KMS-11 (cell line): ENCODE results near the gene AIF1.

ENCODE experiments used
- H2AFZ ChIP-seq: fragments of 200-600 bp; sonication (generic); 2 replicates; pipeline ENCODE4 v1.6.1; 2016; ENCODE audit warnings: antibody characterized with exemption, mixed run types, low read depth
- H3K27ac ChIP-seq: fragments of 200-600 bp; sonication (generic); 2 replicates; pipeline ENCODE4 v1.6.1; 2016; ENCODE audit warnings: mild to moderate bottlenecking, mixed run types
- H3K27me3 ChIP-seq: fragments of 200-600 bp; sonication (generic); 2 replicates; pipeline ENCODE4 v1.6.1; 2017; ENCODE audit warnings: mild to moderate bottlenecking, low read depth, mixed run types, moderate library complexity; ENCODE audit not compliant: insufficient read depth
- H3K36me3 ChIP-seq: fragments of 200-600 bp; sonication (generic); 2 replicates; pipeline ENCODE4 v1.6.1; 2017; ENCODE audit warnings: mild to moderate bottlenecking, mixed run types; ENCODE audit not compliant: insufficient read depth
- H3K4me1 ChIP-seq: fragments of 200-600 bp; sonication (generic); 2 replicates; pipeline ENCODE4 v1.6.1; 2016; ENCODE audit warnings: mild to moderate bottlenecking, low read depth, mixed run types; ENCODE audit not compliant: poor library complexity, severe bottlenecking
- H3K4me2 ChIP-seq: fragments of 200-600 bp; sonication (generic); 2 replicates; pipeline ENCODE4 v1.7.0; 2016; ENCODE audit warnings: mild to moderate bottlenecking, mixed run types
- H3K4me3 ChIP-seq: fragments of 200-600 bp; sonication (generic); IDR thresholded peaks from 2 replicates; pipeline ENCODE4 v1.6.1; 2017; ENCODE audit warnings: low read depth, low read length, mixed read lengths; ENCODE audit not compliant: insufficient read depth
- H3K79me2 ChIP-seq: fragments of 200-600 bp; sonication (generic); 2 replicates; pipeline ENCODE4 v1.6.1; 2016; ENCODE audit warnings: low read depth, mixed run types; ENCODE audit not compliant: insufficient read depth
- H3K9ac ChIP-seq: fragments of 200-600 bp; sonication (generic); 2 replicates; pipeline ENCODE4 v1.6.1; 2016; ENCODE audit warnings: mild to moderate bottlenecking, mixed run types
- H4K20me1 ChIP-seq: fragments of 200-600 bp; sonication (generic); 2 replicates; pipeline ENCODE4 v1.6.1; 2016; ENCODE audit warnings: mild to moderate bottlenecking, mixed run types; ENCODE audit not compliant: insufficient read depth
- CTCF ChIP-seq: fragments of 200-600 bp; sonication (generic); conservative IDR thresholded peaks from 2 replicates; pipeline ENCODE4 v1.6.1; 2017; ENCODE audit warnings: low read depth, mild to moderate bottlenecking, antibody characterized with exemption, low read length, moderate library complexity, mixed read lengths

AIF1 gene

GRCh38 chr6:31575952-31576685, 38.9 kb upstream of the AIF1 start:
- Histone ChIP-seq H3K79me2 (no peaks in the 10 kb centered on the region), H3K4me3 (no peak overlapping the region), H3K36me3 (no peaks in the 10 kb centered on the region), H3K4me2 (no peak overlapping the region), H2AFZ (no peak overlapping the region), H4K20me1 (no peaks in the 10 kb centered on the region), H3K27me3 (peaks cover 61% of the 10 kb centered on the region), H3K27ac (no peak overlapping the region), H3K4me1 (peaks cover 17% of the 10 kb centered on the region), H3K9ac (no peak overlapping the region)
- TF ChIP-seq CTCF, result no peak

GRCh38 chr6:31576897-31577578, 38.0 kb upstream of the AIF1 start:
- H3K4me3 ChIP-seq, result no peak overlapping the region
- peaks cover 20% of the 10 kb centered on the region for H3K4me1 ChIP-seq
- H2AFZ ChIP-seq, result no peak overlapping the region
- H3K36me3 ChIP-seq, result no peaks in the 10 kb centered on the region
- H3K27ac ChIP-seq, result no peak overlapping the region
- no peaks in the 10 kb centered on the region for H4K20me1 ChIP-seq
- no peak for TF ChIP-seq CTCF
- H3K79me2 ChIP-seq, result no peaks in the 10 kb centered on the region
- no peak overlapping the region for H3K4me2 ChIP-seq
- no peak overlapping the region for H3K9ac ChIP-seq
- peaks cover 59% of the 10 kb centered on the region for H3K27me3 ChIP-seq

GRCh38 chr6:31577579-31577966, 37.5 kb upstream of the AIF1 start:
- no peak overlapping the region for H2AFZ ChIP-seq
- peaks cover 20% of the 10 kb centered on the region for H3K4me1 ChIP-seq
- no peak overlapping the region for H3K4me3 ChIP-seq
- no peak overlapping the region for H3K4me2 ChIP-seq
- H3K9ac ChIP-seq, result no peak overlapping the region
- no peaks in the 10 kb centered on the region for H3K36me3 ChIP-seq
- no peaks in the 10 kb centered on the region for H4K20me1 ChIP-seq
- no peak for TF ChIP-seq CTCF
- peaks cover 54% of the 10 kb centered on the region for H3K27me3 ChIP-seq
- H3K27ac ChIP-seq, result no peak overlapping the region
- no peaks in the 10 kb centered on the region for H3K79me2 ChIP-seq

- Histone ChIP-seq H3K4me3 (no peak overlapping the region), H3K79me2 (no peaks in the 10 kb centered on the region), H3K27ac (no peak overlapping the region), H3K9ac (no peak overlapping the region), H3K36me3 (no peaks in the 10 kb centered on the region), H3K27me3 (peaks cover 50% of the 10 kb centered on the region), H3K4me2 (no peak overlapping the region), H4K20me1 (no peaks in the 10 kb centered on the region), H2AFZ (no peak overlapping the region), H3K4me1 (peaks cover 25% of the 10 kb centered on the region)
- TF ChIP-seq CTCF, result no peak
Measured at GRCh38 chr6:31578184-31579118, 36.6 kb upstream of the AIF1 start.
